Cardiac fibroblast (primary cell): ENCODE results near the gene CAMTA2.

Source experiments
- DNase-seq, 2 donors: peaks; one replicate each; pipeline versions ENCODE4 v3.0.0 to v3.0.0-alpha.2; 2010; ENCODE audit warnings: low read depth in 2 of 2
- H3K4me3 ChIP-seq, 2 donors: replicated peaks in 1 of 2; 1 replicate in 1 of 2; 2 replicates in 1 of 2; pipeline ENCODE4 v1.5.1; 2011; ENCODE audit warnings: low read depth in 2 of 2, low read length in 2 of 2, mild to moderate bottlenecking in 2 of 2, moderate library complexity in 1 of 2
- CTCF ChIP-seq: IDR thresholded peaks from one replicate; pipeline ENCODE4 v1.5.1; 2011; ENCODE audit warnings: low read depth, mild to moderate bottlenecking, low read length, inconsistent platforms

Gene CAMTA2

GRCh38 chr17:5000237-5000639 lies 12.8 kb upstream of the CAMTA2 start:
- peak in 1 of 2 donors; percentile 56 for DNase-seq
- no peak overlapping the region for H3K4me3 ChIP-seq

GRCh38 chr17:4999430-5000093 lies 12.1 kb upstream of the CAMTA2 start:
- peak overlapping the region; percentile 93 to 97 for H3K4me3 ChIP-seq
- DNase-seq, result no peak
- no peak for TF ChIP-seq CTCF

More at GRCh38 chr17:5000237-5000639, 12.8 kb upstream of the CAMTA2 start:
- TF ChIP-seq CTCF, result no peak

- peak overlapping the region; percentile 93 to 97 for H3K4me3 ChIP-seq
- DNase-seq, result no peak
- TF ChIP-seq CTCF, result no peak
Observed at GRCh38 chr17:4998732-4999429, 11.4 kb upstream of the CAMTA2 start.

- no peak for TF ChIP-seq CTCF
- peak in 1 of 2 donors; percentile 13 for DNase-seq
- H3K4me3 ChIP-seq, result peak overlapping the region; percentile 93 to 97
Observed at GRCh38 chr17:4998027-4998731, 10.7 kb upstream of the CAMTA2 start.

GRCh38 chr17:4997302-4998026 lies 10.0 kb upstream of the CAMTA2 start, which contains the start of the genes INCA1 and KIF1C:
Gene INCA1, minus strand, starts transcription at chr17:4997522. Its CDS starts 3,085 bp downstream, at chr17:4994437.
Gene KIF1C, plus strand, starts transcription at chr17:4997950. Its CDS starts 2,297 bp downstream, at chr17:5000247.
- peak; percentile 89 to 91 for DNase-seq
- H3K4me3 ChIP-seq, result peak within 1 kb of the TSS; percentile 93 to 97
- no peak for TF ChIP-seq CTCF

GRCh38 chr17:4994081-4994595 lies 6.7 kb upstream of the CAMTA2 start:
- TF ChIP-seq CTCF, result no peak
- H3K4me3 ChIP-seq, result no peak overlapping the region

More at GRCh38 chr17:4994081-4994595, 6.7 kb upstream of the CAMTA2 start:
- DNase-seq, result peak in 1 of 2 donors; percentile 57
